A549 (cell line): ENCODE data around the gene ZNF618.

Source experiments
- CBX8 ChIP-seq: fragments of 200-600 bp; sonication (generic); IDR thresholded peaks from 2 replicates; pipeline ENCODE4 v1.6.1; 2016
- CEBPB ChIP-seq, 2 experiments: fragments of >200 bp in 1 of 2; sonication (Bioruptor Twin) in 1 of 2; formaldehyde crosslinking in 1 of 2; IDR thresholded peaks; 2 replicates each; pipeline ENCODE4 v1.6.1; 2012 to 2016
- ELK1 ChIP-seq: fragments of 150-350 bp; IDR thresholded peaks from 2 replicates; pipeline ENCODE4 v1.6.1; 2014; ENCODE audit warnings: low read depth, mild to moderate bottlenecking, low read length
- HEYL ChIP-seq: fragments of 250-450 bp; sonication (Bioruptor Pico); IDR thresholded peaks from 2 replicates; pipeline ENCODE4 v1.8.0; 2021; ENCODE audit warnings: mild to moderate bottlenecking, moderate library complexity
- HOXA7 ChIP-seq: fragments of 250-450 bp; sonication (Bioruptor Pico); IDR thresholded peaks from 2 replicates; pipeline ENCODE4 v1.5.0; 2020; ENCODE audit warnings: mild to moderate bottlenecking, moderate library complexity
- POLR2A ChIP-seq: IDR thresholded peaks from 2 replicates; pipeline ENCODE4 v1.6.1; 2012; ENCODE audit warnings: mild to moderate bottlenecking, low read length
- RAD21 ChIP-seq, 2 experiments: fragments of >200 bp in 1 of 2; sonication (Bioruptor Twin) in 1 of 2; formaldehyde crosslinking in 1 of 2; IDR thresholded peaks in 1 of 2; conservative IDR thresholded peaks in 1 of 2; 2 replicates in 1 of 2; 3 replicates in 1 of 2; pipeline ENCODE4 v1.6.1; 2012 to 2018; ENCODE audit warnings: inconsistent platforms in 1 of 2
- REST ChIP-seq: fragments of 200-600 bp; sonication (generic); IDR thresholded peaks from 2 replicates; pipeline ENCODE4 v1.6.1; 2016; ENCODE audit warnings: antibody characterized with exemption, mild to moderate bottlenecking, moderate library complexity
- RFX5 ChIP-seq: fragments of 450-650 bp; IDR thresholded peaks from 2 replicates; pipeline ENCODE4 v1.7.1; 2014; ENCODE audit warnings: antibody characterized with exemption, mild to moderate bottlenecking, moderate library complexity
- USF2 ChIP-seq: fragments of 450-650 bp; IDR thresholded peaks from 2 replicates; pipeline ENCODE4 v1.6.1; 2014; ENCODE audit warnings: antibody characterized with exemption
- ZSCAN20 ChIP-seq: fragments of 250-450 bp; sonication (Bioruptor Pico); IDR thresholded peaks from 2 replicates; pipeline ENCODE4 v1.8.0; 2022; ENCODE audit warnings: mild to moderate bottlenecking, moderate library complexity
- TF ChIP-seq, protein P1 (sequence below): fragments of >200 bp; sonication (Bioruptor Twin); formaldehyde crosslinking; IDR thresholded peaks from 3 replicates; pipeline ENCODE4 v1.5.1; 2016
- TF ChIP-seq, protein P2 (sequence below): fragments of 250-450 bp; sonication (Bioruptor Pico); IDR thresholded peaks from 2 replicates; pipeline ENCODE4 v1.5.0; 2020; ENCODE audit warnings: low read depth, mild to moderate bottlenecking, moderate library complexity

GRCh38 chr9:114094971-114095370, 218.9 kb downstream of the ZNF618 start:
- TF ChIP-seq HOXA7 (CRISPR knock-in tag) (no peak), POLR2A (no peak), REST (no peak), RAD21 (conservative IDR thresholded peaks at IDR 0.05 in 1 of 2, IDR thresholded peaks at IDR 0.05 in 1 of 2) (no peak), ELK1 (no peak), RFX5 (no peak), HEYL (CRISPR knock-in tag) (no peak), CBX8 (no peak), USF2 (no peak), ZSCAN20 (CRISPR knock-in tag) (no peak), CEBPB (IDR thresholded peaks at IDR 0.05) (no peak)
- TF ChIP-seq, protein P1, sequence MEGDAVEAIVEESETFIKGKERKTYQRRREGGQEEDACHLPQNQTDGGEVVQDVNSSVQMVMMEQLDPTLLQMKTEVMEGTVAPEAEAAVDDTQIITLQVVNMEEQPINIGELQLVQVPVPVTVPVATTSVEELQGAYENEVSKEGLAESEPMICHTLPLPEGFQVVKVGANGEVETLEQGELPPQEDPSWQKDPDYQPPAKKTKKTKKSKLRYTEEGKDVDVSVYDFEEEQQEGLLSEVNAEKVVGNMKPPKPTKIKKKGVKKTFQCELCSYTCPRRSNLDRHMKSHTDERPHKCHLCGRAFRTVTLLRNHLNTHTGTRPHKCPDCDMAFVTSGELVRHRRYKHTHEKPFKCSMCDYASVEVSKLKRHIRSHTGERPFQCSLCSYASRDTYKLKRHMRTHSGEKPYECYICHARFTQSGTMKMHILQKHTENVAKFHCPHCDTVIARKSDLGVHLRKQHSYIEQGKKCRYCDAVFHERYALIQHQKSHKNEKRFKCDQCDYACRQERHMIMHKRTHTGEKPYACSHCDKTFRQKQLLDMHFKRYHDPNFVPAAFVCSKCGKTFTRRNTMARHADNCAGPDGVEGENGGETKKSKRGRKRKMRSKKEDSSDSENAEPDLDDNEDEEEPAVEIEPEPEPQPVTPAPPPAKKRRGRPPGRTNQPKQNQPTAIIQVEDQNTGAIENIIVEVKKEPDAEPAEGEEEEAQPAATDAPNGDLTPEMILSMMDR: no peak
- TF ChIP-seq, protein P2, sequence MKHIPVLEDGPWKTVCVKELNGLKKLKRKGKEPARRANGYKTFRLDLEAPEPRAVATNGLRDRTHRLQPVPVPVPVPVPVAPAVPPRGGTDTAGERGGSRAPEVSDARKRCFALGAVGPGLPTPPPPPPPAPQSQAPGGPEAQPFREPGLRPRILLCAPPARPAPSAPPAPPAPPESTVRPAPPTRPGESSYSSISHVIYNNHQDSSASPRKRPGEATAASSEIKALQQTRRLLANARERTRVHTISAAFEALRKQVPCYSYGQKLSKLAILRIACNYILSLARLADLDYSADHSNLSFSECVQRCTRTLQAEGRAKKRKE (CRISPR knock-in tag): no peak
